HG02763 (cell line): ENCODE measurements around the gene CTRB2.
"Not testable (repeated sequence)": the region's sequence is repeated elsewhere in the genome, so short reads cannot be mapped to it uniquely, and the experiment has no call there.

Experiments
- ATAC-seq: cut with Tn5 transposase; IDR thresholded peaks from one replicate; pipeline ENCODE4 v1.9.1; 2021; ENCODE audit warnings: mild to moderate bottlenecking, moderate library complexity; ENCODE audit not compliant: unreplicated experiment

CTRB2 gene

DNA sequence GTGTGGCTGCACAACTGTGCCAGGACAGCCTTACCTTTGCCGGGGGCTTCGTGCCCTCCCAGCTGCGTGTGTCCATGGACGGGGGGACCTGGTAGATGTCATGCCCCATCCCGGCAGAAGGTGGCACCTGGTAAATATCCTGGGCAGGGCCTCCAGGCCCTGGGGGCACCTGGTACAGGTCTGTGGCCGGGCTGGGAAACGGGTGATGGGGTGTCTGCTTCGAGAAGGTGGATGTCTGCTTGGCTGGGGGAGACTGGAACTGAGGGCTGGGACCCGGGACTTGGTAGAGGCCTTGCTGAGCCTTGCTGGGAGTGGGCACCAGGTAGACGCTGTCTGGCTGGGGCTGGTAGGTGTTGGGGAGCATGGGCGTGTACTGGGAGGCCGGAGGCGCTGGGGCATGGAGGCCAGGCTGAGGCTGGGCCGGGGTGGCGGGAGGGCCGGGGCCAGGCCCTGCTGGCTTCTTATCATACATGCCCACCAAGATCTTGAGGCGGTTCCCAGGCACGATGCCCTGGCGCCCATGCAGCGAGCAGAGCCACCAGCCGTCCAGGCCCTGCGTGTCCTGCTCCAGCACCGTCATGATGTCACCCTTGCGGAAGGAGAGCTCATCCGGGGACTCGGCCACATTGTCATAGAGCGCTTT is 35.6 kb upstream of the CTRB2 start:
- not testable (repeated sequence) for ATAC-seq

DNA sequence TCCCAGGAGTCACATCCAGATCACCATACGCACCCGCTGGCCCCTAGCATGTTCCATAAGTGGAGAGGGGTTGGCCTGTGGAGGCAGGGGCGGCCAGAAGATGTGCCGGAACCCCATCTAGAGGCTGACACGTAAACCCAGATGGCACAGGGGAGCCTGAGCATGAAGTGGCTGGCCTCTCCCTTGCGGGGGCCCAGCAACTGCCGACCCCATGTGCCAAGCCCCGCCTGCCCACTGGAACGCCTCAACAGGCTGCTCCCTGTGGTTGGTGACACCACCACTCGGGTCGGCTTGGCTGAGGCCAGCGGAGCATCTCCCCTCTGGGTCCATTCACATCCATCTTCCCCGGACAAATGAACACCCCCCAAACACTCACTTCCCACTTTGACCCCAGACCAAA is 35.0 kb upstream of the CTRB2 start:
- no peak for ATAC-seq

DNA sequence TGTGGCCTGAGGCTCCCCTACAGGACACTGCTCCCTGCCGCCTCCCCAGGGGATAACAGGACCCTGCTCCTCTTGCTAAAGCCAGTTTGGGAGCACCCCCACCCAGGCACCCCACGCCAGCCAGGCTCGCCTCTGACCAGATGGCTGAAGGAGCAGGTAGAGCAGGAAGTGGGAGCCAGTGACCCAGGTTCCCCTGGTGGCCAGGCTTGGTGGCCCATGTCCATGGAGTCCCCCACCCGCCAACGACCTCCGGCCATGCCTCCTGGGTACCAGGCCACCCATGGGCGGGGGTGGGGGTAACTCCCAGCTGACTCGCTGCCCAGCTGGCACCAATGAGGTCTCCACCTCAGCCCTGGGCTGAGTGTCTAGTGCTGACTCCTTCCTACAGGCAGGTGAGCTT is 34.5 kb upstream of the CTRB2 start:
- ATAC-seq: no peak

DNA sequence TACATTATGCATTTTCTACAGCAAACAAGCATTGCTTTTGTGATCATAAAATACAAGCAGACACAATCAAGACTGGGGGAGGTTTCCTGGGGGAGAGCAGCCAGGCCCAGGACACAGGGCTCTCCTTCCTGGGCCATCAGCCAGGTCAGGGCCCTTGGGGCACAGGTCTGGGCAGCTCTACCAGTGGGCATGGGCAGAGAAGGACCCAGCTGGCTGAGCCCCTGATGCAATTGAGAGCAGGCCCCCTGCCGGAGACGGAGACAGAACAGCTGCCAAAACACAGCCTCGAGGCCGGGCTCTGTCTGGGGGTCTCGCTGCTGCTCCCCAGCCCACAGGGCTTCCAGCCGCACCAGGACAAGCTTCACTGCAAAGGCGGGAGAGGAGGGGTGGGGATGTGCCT is 33.7 kb upstream of the CTRB2 start:
- ATAC-seq: not testable (repeated sequence)

DNA sequence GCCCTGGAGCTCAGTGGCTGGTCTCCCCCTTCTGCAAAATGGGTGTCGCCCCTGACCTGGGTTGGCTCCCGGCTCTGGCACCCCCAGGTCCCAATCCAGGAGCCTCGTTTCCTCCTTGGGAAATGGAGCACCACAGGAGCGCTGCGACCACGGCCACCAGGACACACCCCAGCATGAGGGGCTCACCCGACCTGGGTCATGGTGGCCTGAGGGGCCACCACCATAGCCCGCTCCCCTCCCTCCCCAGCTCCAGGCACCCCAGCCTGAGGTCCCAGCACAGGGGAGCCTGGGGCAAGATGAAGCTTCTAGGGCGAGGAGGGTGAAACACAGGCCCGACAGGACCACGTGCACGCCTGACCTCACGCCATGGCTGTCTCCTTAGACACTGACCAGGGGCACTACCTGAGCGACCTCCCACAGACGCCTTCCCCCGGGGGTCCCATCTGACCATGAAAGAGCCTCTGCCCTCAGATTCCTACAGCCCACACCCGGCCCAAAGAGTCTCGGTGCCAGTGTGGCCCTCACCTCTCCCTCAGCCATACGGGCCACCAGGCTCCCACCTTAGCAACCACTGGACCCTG is 32.7 kb upstream of the CTRB2 start:
- ATAC-seq: no peak

DNA sequence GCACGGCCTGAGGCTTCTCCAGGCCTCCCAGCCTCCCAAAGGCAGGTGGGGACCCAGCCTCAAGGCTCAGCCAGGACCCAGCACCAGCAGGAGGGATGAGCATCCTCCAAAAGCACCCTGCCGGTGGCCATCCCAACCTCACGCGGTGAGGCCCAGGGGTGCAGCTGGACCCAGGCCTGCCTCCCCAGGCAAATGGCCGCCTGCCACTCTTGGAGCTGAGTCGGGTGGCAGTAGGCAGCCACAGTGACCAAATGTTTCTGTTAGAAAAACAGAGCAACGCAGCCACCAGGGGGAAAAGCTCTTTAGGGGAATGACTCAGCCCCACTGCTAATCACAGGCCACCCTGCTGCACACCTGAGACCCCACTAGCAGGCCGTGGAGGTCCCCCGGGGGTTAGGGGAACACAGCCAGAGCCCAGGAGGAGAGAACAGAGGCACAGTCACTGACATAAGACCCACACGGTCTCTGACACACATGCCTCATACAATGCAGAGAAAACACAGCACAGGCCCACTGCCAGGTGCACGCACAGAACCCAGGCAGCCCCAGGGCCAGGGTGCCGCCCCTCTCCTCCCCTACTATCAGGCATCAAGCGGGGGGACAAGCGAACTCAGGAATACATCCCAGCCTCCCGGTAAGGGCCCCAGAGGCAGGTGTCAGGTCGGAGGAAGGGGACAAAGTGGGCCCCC is 32.0 kb upstream of the CTRB2 start:
- no peak for ATAC-seq

GRCh38 chr16:75238132-75238852 is 31.3 kb upstream of the CTRB2 start:
- no peak for ATAC-seq

DNA sequence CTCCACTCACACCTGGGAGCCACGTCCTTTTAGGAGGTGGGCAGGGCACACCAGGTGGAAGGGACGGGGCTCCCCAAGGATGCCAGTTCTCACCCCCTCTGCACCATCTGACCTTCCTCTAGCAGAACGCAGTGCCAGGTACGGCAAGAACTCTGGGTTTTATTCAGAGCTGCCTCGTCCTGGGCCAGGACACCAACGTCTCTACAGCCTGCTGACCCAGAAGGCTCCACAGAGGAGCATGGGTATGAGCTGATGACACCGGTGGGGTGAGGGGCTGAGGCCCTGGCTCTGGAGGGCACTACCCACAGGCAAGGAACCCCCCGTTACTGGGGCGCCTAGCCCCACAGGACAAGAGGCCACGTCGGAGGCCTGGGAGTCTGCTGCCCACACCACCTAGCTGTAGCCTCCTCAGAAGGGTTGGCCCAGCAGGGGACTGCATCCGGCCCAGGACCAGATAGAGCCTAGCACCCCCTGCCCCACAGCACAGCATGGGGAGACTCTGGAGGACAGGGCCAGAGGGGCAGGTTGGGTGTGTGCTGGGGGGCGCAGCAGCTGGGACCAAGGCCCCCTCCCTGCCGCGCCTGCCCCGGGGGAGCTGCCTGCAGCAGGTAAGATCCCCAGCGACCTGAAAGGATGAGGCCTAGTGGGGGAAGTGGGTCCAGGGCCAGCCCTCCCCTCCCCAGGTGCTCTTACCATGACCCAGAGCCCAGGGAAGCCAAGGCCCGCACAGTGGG is 30.6 kb upstream of the CTRB2 start:
- no peak for ATAC-seq

DNA sequence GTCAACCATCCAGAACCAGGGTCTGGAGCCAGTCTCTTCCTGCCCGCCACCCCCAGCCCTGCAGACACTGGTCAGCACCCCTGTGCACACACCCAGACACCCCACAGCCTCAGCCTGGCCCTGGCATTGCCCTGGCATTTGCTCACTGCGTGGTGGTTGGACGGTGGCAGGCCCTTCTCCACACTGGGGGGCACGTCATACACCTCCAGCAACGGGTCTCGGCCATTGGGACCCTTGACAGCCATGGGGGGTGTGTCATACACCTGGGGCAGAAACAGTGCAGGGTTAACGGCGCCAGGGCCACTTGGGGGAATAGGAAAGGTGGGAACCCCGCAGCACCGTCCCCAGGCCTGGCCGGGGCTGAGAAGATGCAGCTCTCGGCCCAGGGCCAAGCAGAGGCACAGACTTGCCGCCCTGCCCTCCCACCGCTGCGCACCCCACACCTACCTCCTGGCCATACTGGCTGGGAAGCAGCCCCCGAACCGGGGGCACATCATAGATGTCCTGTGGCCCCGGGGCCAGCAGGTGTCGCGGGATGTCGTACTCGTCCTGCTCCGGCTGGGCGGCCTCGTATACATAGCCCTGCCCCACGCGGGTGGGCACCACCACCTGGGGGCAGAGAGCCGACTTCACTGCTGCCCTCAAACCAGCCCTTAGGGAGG is 29.9 kb upstream of the CTRB2 start:
- no peak for ATAC-seq

DNA sequence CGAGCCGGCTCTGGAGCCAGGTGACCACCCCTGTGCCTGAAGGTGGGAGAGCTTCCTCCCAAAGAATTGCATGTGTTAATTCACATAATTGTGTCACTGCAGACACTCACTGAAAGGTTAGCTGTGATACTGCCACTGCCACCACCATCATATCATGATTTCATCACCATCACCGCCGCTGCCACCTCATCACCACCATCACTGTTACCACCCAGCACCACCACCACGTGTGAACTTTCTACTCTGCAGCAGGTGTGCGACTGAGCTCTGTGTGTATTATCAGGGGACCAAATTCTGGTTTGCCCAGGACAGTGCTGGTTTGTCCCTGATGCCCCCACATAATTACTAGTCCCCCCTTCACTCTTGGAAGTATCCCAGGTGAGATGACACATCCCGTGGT is 29.3 kb upstream of the CTRB2 start:
- no peak for ATAC-seq

- ATAC-seq: no peak
These were observed 28.8 kb upstream of the CTRB2 start for GRCh38 chr16:75235721-75236193.

- ATAC-seq: no peak
These were observed 28.1 kb upstream of the CTRB2 start for GRCh38 chr16:75234856-75235696.

- no peak for ATAC-seq
These were observed 26.6 kb upstream of the CTRB2 start for GRCh38 chr16:75233611-75233938.

DNA sequence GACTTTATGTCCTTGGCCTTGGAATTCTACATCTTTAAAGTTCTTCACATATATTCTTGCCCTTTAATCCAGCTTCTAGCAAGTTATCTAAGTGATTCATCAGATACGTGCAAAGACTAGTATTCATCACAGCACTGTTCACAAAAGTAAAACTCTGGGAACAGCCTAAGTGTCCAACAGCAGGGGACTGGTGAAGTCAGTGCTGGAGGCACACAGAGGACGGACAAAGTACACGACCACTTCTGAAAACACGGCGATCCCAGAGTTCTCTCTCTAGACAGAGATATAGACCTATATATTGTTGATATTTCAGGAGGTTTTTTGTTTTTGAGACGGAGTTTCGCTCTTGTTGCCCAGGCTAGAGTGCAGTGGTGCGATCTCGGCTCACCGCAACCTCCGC is 24.6 kb upstream of the CTRB2 start:
- ATAC-seq: no peak

DNA sequence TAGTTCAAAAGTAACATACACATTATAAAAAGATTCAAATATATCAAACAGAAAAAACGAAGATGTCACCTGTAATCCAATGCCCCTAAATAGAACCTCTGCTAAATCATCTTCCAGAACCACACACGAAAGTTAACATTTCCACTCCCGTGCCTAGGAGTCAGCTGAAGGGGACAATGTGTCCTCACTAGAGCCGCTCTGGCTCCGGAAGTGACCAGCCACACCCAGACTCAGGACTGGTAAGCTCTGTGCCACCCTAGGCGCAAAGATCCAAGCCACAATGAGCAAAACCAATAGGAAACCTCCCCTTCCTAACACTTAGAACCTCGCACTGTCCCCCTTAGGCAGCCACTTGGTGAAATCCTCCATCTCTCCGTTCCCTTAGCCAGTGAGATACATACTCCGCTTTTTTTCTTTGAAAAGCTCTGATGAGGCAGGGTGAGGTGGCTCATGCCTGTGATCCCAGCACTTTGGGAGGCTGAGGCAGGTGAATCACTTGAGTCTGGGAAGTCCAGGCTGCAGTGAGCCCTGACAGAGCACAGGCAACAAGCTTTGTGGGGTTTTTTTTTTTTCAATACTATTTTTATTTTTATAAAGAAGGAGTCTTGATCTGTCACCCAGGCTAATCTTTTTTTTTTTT is 23.6 kb upstream of the CTRB2 start:
- ATAC-seq: no peak

- no peak for ATAC-seq
These were observed 22.4 kb upstream of the CTRB2 start for GRCh38 chr16:75229172-75230031.

- ATAC-seq: no peak
These were observed 21.4 kb upstream of the CTRB2 start for GRCh38 chr16:75228143-75228976.
